ES-I3 (cell line): ENCODE data around the gene THSD7B.
"Not testable (repeated sequence)": the region's sequence is repeated elsewhere in the genome, so short reads cannot be mapped to it uniquely, and the experiment has no call there.

Source experiments
- H3K36me3 ChIP-seq: 2 replicates; pipeline ENCODE4 v1.6.1; 2013; ENCODE audit warnings: mild to moderate bottlenecking, low read length, control low read depth, moderate library complexity; ENCODE audit not compliant: insufficient read depth
- H3K4me1 ChIP-seq: 2 replicates; pipeline ENCODE4 v1.6.1; 2013; ENCODE audit warnings: mild to moderate bottlenecking, control low read depth, low read length; ENCODE audit not compliant: insufficient read depth
- H3K9ac ChIP-seq: 2 replicates; pipeline ENCODE4 v1.6.1; 2013; ENCODE audit warnings: low read depth, mild to moderate bottlenecking, low read length, moderate library complexity
- H3K9me3 ChIP-seq: 2 replicates; pipeline ENCODE4 v1.6.1; 2013; ENCODE audit warnings: mild to moderate bottlenecking, low read length, moderate library complexity; ENCODE audit not compliant: control insufficient read depth, insufficient read depth

THSD7B gene

DNA sequence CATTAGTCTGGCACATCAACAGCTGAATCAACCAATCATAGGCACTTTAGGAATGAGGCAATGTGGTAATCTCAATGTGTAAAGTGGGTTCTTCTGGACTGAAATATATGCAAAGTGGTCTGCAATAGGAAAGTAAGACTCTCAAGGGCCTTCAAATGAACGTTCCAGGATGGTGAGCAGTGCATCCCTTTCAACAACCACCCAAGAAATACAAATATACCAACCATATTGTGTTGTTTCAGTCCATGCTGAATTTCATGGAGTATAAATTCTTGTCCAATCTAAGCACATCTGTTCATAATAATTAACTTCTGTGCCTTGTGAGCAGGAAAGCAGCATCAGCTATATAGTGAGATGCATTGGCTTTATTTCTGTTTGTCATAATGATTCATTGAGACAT, 556.2 kb downstream of the THSD7B start:
- H3K36me3 ChIP-seq, result no peaks in the 10 kb centered on the region
- no peaks in the 10 kb centered on the region for H3K4me1 ChIP-seq
- no peak overlapping the region for H3K9ac ChIP-seq
- peaks cover 2% of the 10 kb centered on the region; the same call in 1 of the 2 replicates for H3K9me3 ChIP-seq

- not testable (repeated sequence) for H3K9ac ChIP-seq, H3K4me1 ChIP-seq, H3K9me3 ChIP-seq, H3K36me3 ChIP-seq
Observed at GRCh38 chr2:137331562-137331961, 566.2 kb downstream of the THSD7B start.

GRCh38 chr2:137333386-137334165, 568.2 kb downstream of the THSD7B start:
- H3K9me3 ChIP-seq, result 0 out of 2 replicates have a peak, but pooled peaks cover 5% of the 10 kb centered on the region
- no peaks in the 10 kb centered on the region for H3K36me3 ChIP-seq
- no peak overlapping the region for H3K9ac ChIP-seq
- no peaks in the 10 kb centered on the region; the same call in 1 of the 2 replicates for H3K4me1 ChIP-seq

DNA sequence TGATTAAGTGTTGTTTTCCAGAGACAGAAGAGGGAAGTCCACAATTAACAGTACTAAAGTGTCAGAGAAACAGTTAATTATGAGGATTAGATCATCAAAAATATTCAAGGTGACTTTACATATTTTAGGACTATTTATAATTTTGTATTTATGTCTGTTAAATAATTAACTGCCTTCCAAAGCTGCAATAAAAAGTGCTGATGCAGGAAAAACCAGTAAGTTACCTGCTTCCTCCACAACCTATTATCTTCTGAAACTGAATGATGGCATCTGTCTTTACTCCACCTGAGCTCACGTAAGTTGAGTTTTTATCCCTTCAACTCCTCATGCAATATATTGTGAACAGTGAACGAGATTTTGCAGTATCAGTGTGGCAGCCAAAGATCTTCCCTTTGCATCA, 570.7 kb downstream of the THSD7B start:
- Histone ChIP-seq H3K9ac (no peak overlapping the region), H3K4me1 (no peaks in the 10 kb centered on the region; the same call in 1 of the 2 replicates), H3K36me3 (no peaks in the 10 kb centered on the region), H3K9me3 (no peaks in the 10 kb centered on the region)

GRCh38 chr2:137339051-137339450, 573.7 kb downstream of the THSD7B start:
- no peaks in the 10 kb centered on the region; the same call in 1 of the 2 replicates for H3K4me1 ChIP-seq
- H3K9ac ChIP-seq, result no peak overlapping the region
- no peaks in the 10 kb centered on the region for H3K9me3 ChIP-seq

GRCh38 chr2:137345994-137346393, 580.6 kb downstream of the THSD7B start:
- H3K9me3 ChIP-seq, result no peaks in the 10 kb centered on the region

More at GRCh38 chr2:137339051-137339450, 573.7 kb downstream of the THSD7B start:
- H3K36me3 ChIP-seq, result no peaks in the 10 kb centered on the region

GRCh38 chr2:137348301-137348700, 583.0 kb downstream of the THSD7B start:
- H3K9me3 ChIP-seq, result no peaks in the 10 kb centered on the region
- no peaks in the 10 kb centered on the region for H3K4me1 ChIP-seq
- H3K36me3 ChIP-seq, result no peaks in the 10 kb centered on the region
- H3K9ac ChIP-seq, result no peak overlapping the region

More at GRCh38 chr2:137345994-137346393, 580.6 kb downstream of the THSD7B start:
- H3K9ac ChIP-seq, result no peak overlapping the region
- no peaks in the 10 kb centered on the region for H3K36me3 ChIP-seq
- H3K4me1 ChIP-seq, result no peaks in the 10 kb centered on the region

- no peaks in the 10 kb centered on the region for H3K36me3 ChIP-seq
- no peak overlapping the region for H3K9ac ChIP-seq
- H3K4me1 ChIP-seq, result peaks cover 5% of the 10 kb centered on the region; the same call in 1 of the 2 replicates
- H3K9me3 ChIP-seq, result peaks cover 2% of the 10 kb centered on the region; the same call in 1 of the 2 replicates
Observed at GRCh38 chr2:137357634-137358033, 592.3 kb downstream of the THSD7B start.

GRCh38 chr2:137367361-137367760, 602.0 kb downstream of the THSD7B start:
- Histone ChIP-seq H3K4me1 (no peaks in the 10 kb centered on the region), H3K9ac (no peak overlapping the region), H3K9me3 (no peaks in the 10 kb centered on the region), H3K36me3 (no peaks in the 10 kb centered on the region)

- no peaks in the 10 kb centered on the region for H3K9me3 ChIP-seq
- H3K36me3 ChIP-seq, result no peaks in the 10 kb centered on the region
- H3K9ac ChIP-seq, result no peak overlapping the region
- H3K4me1 ChIP-seq, result no peaks in the 10 kb centered on the region
Observed at GRCh38 chr2:137369106-137369505, 603.8 kb downstream of the THSD7B start.

DNA sequence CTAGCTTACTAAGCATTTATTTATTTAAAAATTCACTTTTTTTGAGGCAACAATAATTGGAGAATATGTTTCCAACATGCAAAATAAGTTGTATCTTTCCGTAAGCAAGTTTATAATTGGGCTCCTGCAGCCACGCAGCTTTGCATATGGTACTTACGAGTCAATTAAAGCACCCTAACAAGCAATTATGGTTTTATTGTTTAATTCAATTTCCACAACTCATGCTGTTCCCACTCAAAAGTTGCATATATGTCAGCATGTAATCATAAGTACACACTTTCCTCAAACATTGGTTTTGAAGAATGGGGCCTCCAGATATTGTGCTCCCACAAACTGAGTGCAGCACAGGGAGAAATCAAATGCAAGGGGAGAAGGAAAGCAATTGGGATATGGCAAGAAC, 613.8 kb downstream of the THSD7B start:
- no peak overlapping the region for H3K9ac ChIP-seq
- no peaks in the 10 kb centered on the region for H3K36me3 ChIP-seq
- peaks cover 9% of the 10 kb centered on the region for H3K9me3 ChIP-seq
- no peaks in the 10 kb centered on the region for H3K4me1 ChIP-seq

- Histone ChIP-seq H3K9me3 (peaks cover 9% of the 10 kb centered on the region), H3K4me1 (no peaks in the 10 kb centered on the region), H3K9ac (no peak overlapping the region), H3K36me3 (no peaks in the 10 kb centered on the region)
Observed at GRCh38 chr2:137380610-137381009, 615.3 kb downstream of the THSD7B start.

GRCh38 chr2:137381731-137382130, 616.4 kb downstream of the THSD7B start:
- Histone ChIP-seq H3K9me3 (peaks cover 9% of the 10 kb centered on the region), H3K36me3 (no peaks in the 10 kb centered on the region), H3K4me1 (no peaks in the 10 kb centered on the region), H3K9ac (no peak overlapping the region)

DNA sequence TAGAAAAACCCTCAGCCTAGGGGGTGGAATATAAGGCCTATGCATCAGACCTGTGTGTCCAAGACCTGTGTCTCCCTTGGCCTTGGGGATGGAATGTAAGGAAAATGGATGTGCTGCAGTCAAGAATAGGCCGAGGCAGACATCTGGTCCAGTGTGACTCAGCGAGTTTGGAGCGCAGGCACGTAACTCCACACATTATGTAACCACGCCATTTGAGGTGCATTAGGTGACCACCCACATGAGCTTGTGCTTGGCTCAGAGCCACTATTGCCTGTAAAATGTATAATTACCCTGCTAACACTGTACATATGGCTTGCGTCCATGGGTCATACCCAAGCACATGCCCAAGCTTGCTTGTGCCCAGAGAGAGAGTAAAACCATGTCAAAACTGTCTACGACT, 618.0 kb downstream of the THSD7B start:
- peaks cover 9% of the 10 kb centered on the region for H3K9me3 ChIP-seq
- no peaks in the 10 kb centered on the region for H3K36me3 ChIP-seq
- H3K4me1 ChIP-seq, result no peaks in the 10 kb centered on the region
- H3K9ac ChIP-seq, result no peak overlapping the region

- peaks cover 6% of the 10 kb centered on the region for H3K9me3 ChIP-seq
- H3K9ac ChIP-seq, result no peak overlapping the region
- H3K36me3 ChIP-seq, result no peaks in the 10 kb centered on the region
- no peaks in the 10 kb centered on the region for H3K4me1 ChIP-seq
Observed at GRCh38 chr2:137387044-137387443, 621.7 kb downstream of the THSD7B start.
